ENCODE results near the gene PSMD2. TPM values are rescaled to one million over a fixed set of nuclear protein-coding genes. Genes with fewer than 3 reads are reported as not detected.

The PSMD2 gene
- total RNA-seq, 1 experiment from 2014 or later = 285 TPM

GRCh38 chr3:184283681-184284080, 15.4 kb upstream of the PSMD2 start:
- no peaks in the 10 kb centered on the region for H3K27me3 ChIP-seq (replicated peaks; ENCODE audit: control insufficient read depth, insufficient read depth, low read length)
- TF ChIP-seq CTCF (IDR thresholded peaks at IDR 0.05; ENCODE audit: insufficient read depth in 1 of 2, low read depth in 1 of 2, low read length in 1 of 2, severe bottlenecking in 1 of 2, unreplicated experiment in 1 of 2) = no peak
- no peak overlapping the region for H3K4me3 Mint-ChIP-seq (ENCODE audit: unreplicated experiment)
- H3K36me3 ChIP-seq (ENCODE audit: control insufficient read depth, insufficient read depth, low read length) = no peaks in the 10 kb centered on the region
- no peaks in the 10 kb centered on the region for H3K9me3 Mint-ChIP-seq (ENCODE audit: unreplicated experiment)
- H3K9me3 ChIP-seq = no peaks in the 10 kb centered on the region
- DNase-seq = no peak
- H3K36me3 Mint-ChIP-seq (ENCODE audit: insufficient read depth, unreplicated experiment) = no peaks in the 10 kb centered on the region
- no TSS peak for BruUV-seq (replicated peaks)
- H3K27me3 Mint-ChIP-seq (ENCODE audit: insufficient read depth, unreplicated experiment) = peaks cover 13% of the 10 kb centered on the region
- ChIA-PET POLR2A (no interaction called here), CTCF (no interaction called here)
- H3K27ac Mint-ChIP-seq (ENCODE audit: unreplicated experiment) = no peak overlapping the region
- no peaks in the 10 kb centered on the region for H3K4me1 Mint-ChIP-seq (ENCODE audit: low read depth, unreplicated experiment)
- no peak overlapping the region for H3K4me3 ChIP-seq (ENCODE audit: low read depth, low read length)
- intact Hi-C loops (cut with micrococcal nuclease; ENCODE audit: unreplicated experiment) = loop anchor here (2.0 kb wide), 1 partner anchor 389 kb away; no protein-coding TSS in a partner anchor
- no peaks in the 10 kb centered on the region for H3K4me1 ChIP-seq

GRCh38 chr3:184284696-184285095, 14.3 kb upstream of the PSMD2 start:
- TF ChIP-seq CTCF (IDR thresholded peaks at IDR 0.05; ENCODE audit: insufficient read depth in 1 of 2, low read depth in 1 of 2, low read length in 1 of 2, severe bottlenecking in 1 of 2, unreplicated experiment in 1 of 2) = peak; percentile 29 to 58
- BruUV-seq (replicated peaks) = no TSS peak

GRCh38 chr3:184289426-184289938, 9.6 kb upstream of the PSMD2 start:
- DNase-seq = peak; percentile 64 to 75
- peak; percentile 40 to 63 for TF ChIP-seq CTCF (IDR thresholded peaks at IDR 0.05; ENCODE audit: insufficient read depth in 1 of 2, low read depth in 1 of 2, low read length in 1 of 2, severe bottlenecking in 1 of 2, unreplicated experiment in 1 of 2)
- H3K9me3 ChIP-seq = no peaks in the 10 kb centered on the region
- H3K4me3 ChIP-seq (ENCODE audit: low read depth, low read length) = no peak overlapping the region
- POLR2A ChIA-PET = no interaction called here
- Mint-ChIP-seq H3K27ac (ENCODE audit: unreplicated experiment) (no peak overlapping the region), H3K36me3 (ENCODE audit: insufficient read depth, unreplicated experiment) (no peaks in the 10 kb centered on the region), H3K4me3 (ENCODE audit: unreplicated experiment) (no peak overlapping the region), H3K27me3 (ENCODE audit: insufficient read depth, unreplicated experiment) (peaks cover 4% of the 10 kb centered on the region), H3K4me1 (ENCODE audit: low read depth, unreplicated experiment) (no peaks in the 10 kb centered on the region), H3K9me3 (ENCODE audit: unreplicated experiment) (no peaks in the 10 kb centered on the region)
- no TSS peak for BruUV-seq (replicated peaks)
- intact Hi-C loops (cut with micrococcal nuclease; ENCODE audit: unreplicated experiment) = loop anchor here (1.0 to 2.0 kb wide), 2 partner anchors 62 to 145 kb away; no protein-coding TSS in a partner anchor
- no peaks in the 10 kb centered on the region for H3K27me3 ChIP-seq (replicated peaks; ENCODE audit: control insufficient read depth, insufficient read depth, low read length)
- CTCF ChIA-PET = interaction anchor here (0.6 to 1.2 kb wide), 6 partner anchors 11 to 272 kb away, joined by 3 to 4 read pairs (median 3); partner anchors contain the start of gene ABCC5
- no peaks in the 10 kb centered on the region for H3K4me1 ChIP-seq
- H3K36me3 ChIP-seq (ENCODE audit: control insufficient read depth, insufficient read depth, low read length) = no peaks in the 10 kb centered on the region

More at GRCh38 chr3:184284696-184285095, 14.3 kb upstream of the PSMD2 start:
- Histone ChIP-seq H3K36me3 (ENCODE audit: control insufficient read depth, insufficient read depth, low read length) (no peaks in the 10 kb centered on the region), H3K9me3 (no peaks in the 10 kb centered on the region), H3K4me3 (ENCODE audit: low read depth, low read length) (no peak overlapping the region), H3K4me1 (no peaks in the 10 kb centered on the region), H3K27me3 (replicated peaks; ENCODE audit: control insufficient read depth, insufficient read depth, low read length) (no peaks in the 10 kb centered on the region)
- intact Hi-C loops (cut with micrococcal nuclease; ENCODE audit: unreplicated experiment) = loop anchor here (2.0 kb wide), 1 partner anchor 390 kb away; no protein-coding TSS in a partner anchor
- CTCF ChIA-PET = no interaction called here
- Mint-ChIP-seq H3K27ac (ENCODE audit: unreplicated experiment) (no peak overlapping the region), H3K27me3 (ENCODE audit: insufficient read depth, unreplicated experiment) (peaks cover 13% of the 10 kb centered on the region), H3K4me1 (ENCODE audit: low read depth, unreplicated experiment) (no peaks in the 10 kb centered on the region), H3K4me3 (ENCODE audit: unreplicated experiment) (no peak overlapping the region), H3K9me3 (ENCODE audit: unreplicated experiment) (no peaks in the 10 kb centered on the region), H3K36me3 (ENCODE audit: insufficient read depth, unreplicated experiment) (no peaks in the 10 kb centered on the region)
- peak; percentile 73 to 77 for DNase-seq
- POLR2A ChIA-PET = no interaction called here
